ENCODE data around the gene PIM2. TPM values are rescaled to one million over a fixed set of nuclear protein-coding genes. Genes with fewer than 3 reads are reported as not detected.

Gene PIM2
- total RNA-seq, 1 experiment from 2014 or later: 4.4 TPM

- DNase-seq: no peak
- H3K4me1 ChIP-seq (replicated peaks; ENCODE audit: insufficient read depth): no peaks in the 10 kb centered on the region
- no peaks in the 10 kb centered on the region for H3K27me3 ChIP-seq (ENCODE audit: insufficient read depth, low read depth)
- no peaks in the 10 kb centered on the region for H3K9me3 ChIP-seq (ENCODE audit: insufficient read depth, low read depth)
- H3K4me2 ChIP-seq: no peak overlapping the region
- H3K27ac ChIP-seq: no peak overlapping the region
- intact Hi-C loops (cut with micrococcal nuclease; ENCODE audit: unreplicated experiment): loop anchor here (5.0 kb wide), 1 partner anchor 142 kb away; the partner anchor contains the start of gene CCDC120
- ChIA-PET POLR2A (ENCODE audit: unreplicated experiment) (no interaction called here), CTCF (interaction anchor here (0.6 kb wide), 1 partner anchor 209 kb away, joined by 4 read pairs; no protein-coding TSS in a partner anchor)
- no peak overlapping the region for H2AFZ ChIP-seq
- peaks cover 13% of the 10 kb centered on the region for H3K79me2 ChIP-seq (ENCODE audit: low read depth)
- H3K4me3 ChIP-seq: no peak overlapping the region
- H3K36me3 ChIP-seq (ENCODE audit: low read depth): no peaks in the 10 kb centered on the region
- TF ChIP-seq, protein P1, sequence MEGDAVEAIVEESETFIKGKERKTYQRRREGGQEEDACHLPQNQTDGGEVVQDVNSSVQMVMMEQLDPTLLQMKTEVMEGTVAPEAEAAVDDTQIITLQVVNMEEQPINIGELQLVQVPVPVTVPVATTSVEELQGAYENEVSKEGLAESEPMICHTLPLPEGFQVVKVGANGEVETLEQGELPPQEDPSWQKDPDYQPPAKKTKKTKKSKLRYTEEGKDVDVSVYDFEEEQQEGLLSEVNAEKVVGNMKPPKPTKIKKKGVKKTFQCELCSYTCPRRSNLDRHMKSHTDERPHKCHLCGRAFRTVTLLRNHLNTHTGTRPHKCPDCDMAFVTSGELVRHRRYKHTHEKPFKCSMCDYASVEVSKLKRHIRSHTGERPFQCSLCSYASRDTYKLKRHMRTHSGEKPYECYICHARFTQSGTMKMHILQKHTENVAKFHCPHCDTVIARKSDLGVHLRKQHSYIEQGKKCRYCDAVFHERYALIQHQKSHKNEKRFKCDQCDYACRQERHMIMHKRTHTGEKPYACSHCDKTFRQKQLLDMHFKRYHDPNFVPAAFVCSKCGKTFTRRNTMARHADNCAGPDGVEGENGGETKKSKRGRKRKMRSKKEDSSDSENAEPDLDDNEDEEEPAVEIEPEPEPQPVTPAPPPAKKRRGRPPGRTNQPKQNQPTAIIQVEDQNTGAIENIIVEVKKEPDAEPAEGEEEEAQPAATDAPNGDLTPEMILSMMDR (conservative IDR thresholded peaks at IDR 0.05): no peak
- no peak for TF ChIP-seq EZH2 (IDR thresholded peaks at IDR 0.05; ENCODE audit: low read depth)
- BruUV-seq (replicated peaks): no TSS peak
- H3F3A ChIP-seq (ENCODE audit: insufficient read depth, low read depth): no peaks in the 10 kb centered on the region
- no peaks in the 10 kb centered on the region for H3K9me2 ChIP-seq (ENCODE audit: insufficient read depth)
- H4K20me1 ChIP-seq (ENCODE audit: insufficient read depth): no peaks in the 10 kb centered on the region
Measured at GRCh38 chrX:48914593-48915493, 4.0 kb downstream of the PIM2 start.

GRCh38 chrX:48913605-48914366 is 5.0 kb downstream of the PIM2 start:
- intact Hi-C loops (cut with micrococcal nuclease; ENCODE audit: unreplicated experiment): no loop called here
- H2AFZ ChIP-seq: no peak overlapping the region
- no peaks in the 10 kb centered on the region for H3K27me3 ChIP-seq (ENCODE audit: insufficient read depth, low read depth)
- no peak overlapping the region for H3K27ac ChIP-seq
- H3F3A ChIP-seq (ENCODE audit: insufficient read depth, low read depth): no peaks in the 10 kb centered on the region
- no peak for DNase-seq
- H3K4me3 ChIP-seq: no peak overlapping the region
- H4K20me1 ChIP-seq (ENCODE audit: insufficient read depth): no peaks in the 10 kb centered on the region
- no peaks in the 10 kb centered on the region for H3K9me2 ChIP-seq (ENCODE audit: insufficient read depth)
- H3K4me1 ChIP-seq (replicated peaks; ENCODE audit: insufficient read depth): no peaks in the 10 kb centered on the region
- ChIA-PET POLR2A (ENCODE audit: unreplicated experiment) (no interaction called here), CTCF (no interaction called here)
- no TSS peak for BruUV-seq (replicated peaks)
- H3K79me2 ChIP-seq (ENCODE audit: low read depth): peaks cover 13% of the 10 kb centered on the region
- TF ChIP-seq EZH2 (IDR thresholded peaks at IDR 0.05; ENCODE audit: low read depth): no peak
- TF ChIP-seq, protein P1 (conservative IDR thresholded peaks at IDR 0.05): no peak
- H3K9me3 ChIP-seq (ENCODE audit: insufficient read depth, low read depth): no peaks in the 10 kb centered on the region
- no peaks in the 10 kb centered on the region for H3K36me3 ChIP-seq (ENCODE audit: low read depth)
- H3K4me2 ChIP-seq: no peak overlapping the region

GRCh38 chrX:48911412-48912182 is 7.2 kb downstream of the PIM2 start, which contains the start of gene SLC35A2:
Gene SLC35A2, minus strand, starts transcription at chrX:48911646. Its CDS starts 10 bp downstream, at chrX:48911636.
- no peaks in the 10 kb centered on the region for H3F3A ChIP-seq (ENCODE audit: insufficient read depth, low read depth)
- peak within 1 kb of the TSS; percentile 68 for H3K27ac ChIP-seq
- no peaks in the 10 kb centered on the region for H3K9me2 ChIP-seq (ENCODE audit: insufficient read depth)
- CTCF ChIA-PET: interaction anchor here (0.5 to 0.6 kb wide), 2 partner anchors 47 to 91 kb away, joined by 5 to 16 read pairs; partner anchors contain the start of gene GRIPAP1
- H3K27me3 ChIP-seq (ENCODE audit: insufficient read depth, low read depth): no peaks in the 10 kb centered on the region
- POLR2A ChIA-PET (ENCODE audit: unreplicated experiment): interaction anchor here (0.5 to 1.0 kb wide), 3 partner anchors 110 to 176 kb away, joined by 3 to 8 read pairs (median 3); partner anchors contain the start of gene HDAC6
- peak within 1 kb of the TSS; percentile 72 for H3K4me2 ChIP-seq
- no peaks in the 10 kb centered on the region for H3K9me3 ChIP-seq (ENCODE audit: insufficient read depth, low read depth)
- DNase-seq: peak; percentile 66 to 77
- no peaks in the 10 kb centered on the region for H4K20me1 ChIP-seq (ENCODE audit: insufficient read depth)
- H3K79me2 ChIP-seq (ENCODE audit: low read depth): peaks cover 13% of the 10 kb centered on the region
- TF ChIP-seq, protein P1 (conservative IDR thresholded peaks at IDR 0.05): no peak
- no peak for TF ChIP-seq EZH2 (IDR thresholded peaks at IDR 0.05; ENCODE audit: low read depth)
- H3K36me3 ChIP-seq (ENCODE audit: low read depth): no peaks in the 10 kb centered on the region
- no peaks in the 10 kb centered on the region for H3K4me1 ChIP-seq (replicated peaks; ENCODE audit: insufficient read depth)
- H2AFZ ChIP-seq: peak within 1 kb of the TSS; percentile 64
- peak within 1 kb of the TSS; percentile 62 for H3K4me3 ChIP-seq
- intact Hi-C loops (cut with micrococcal nuclease; ENCODE audit: unreplicated experiment): no loop called here
- BruUV-seq (replicated peaks): TSS peak; percentile 13
